HepG2 (cell line): ENCODE results near the gene P2RX1. TPM values are rescaled to one million over a fixed set of nuclear protein-coding genes. Genes with fewer than 3 reads are reported as not detected.
A peak's percentile ranks its signal among the peaks of the same experiment; 100 is the strongest.

Experiments used
- ATAC-seq: fragments of 200-7000 bp; cut with Tn5 transposase; 3 replicates; pipeline ENCODE4 v1.9.1; 2020; ENCODE audit warnings: mild to moderate bottlenecking, moderate library complexity
- BruUV-seq: library from RNA; stranded (reverse); fragments of 400-500 nt; replicated peaks from 2 replicates; lab custom pipeline; 2021; lab: Mats Ljungman, UMichigan
- CTCF ChIA-PET: fragments of 300-600 bp; formaldehyde crosslinking; extraction: SDS; loops from one replicate; lab custom pipeline; 2021; ENCODE audit warnings: low total read pairs, inconsistent platforms, low intra/inter-chr PET ratio; lab: Yijun Ruan, JAX
- POLR2A ChIA-PET: fragments of 350-600 bp; sonication (Branson Sonifier 250); formaldehyde crosslinking; loops from one replicate; lab custom pipeline; 2020; ENCODE audit warnings: antibody characterized with exemption, inconsistent platforms; lab: Yijun Ruan, JAX
- DNase-seq: peaks from one replicate; pipeline ENCODE4 v3.0.0-alpha.2; 2015; ENCODE audit warnings: low spot score
- FAIRE-seq: peaks from 3 replicates; lab custom pipeline; 2011; peaks lifted over from hg19 to GRCh38; lab: Jason Lieb, UNC
- H2AFZ ChIP-seq: one replicate; pipeline ENCODE4 v1.6.1; 2011; ENCODE audit warnings: low read length, inconsistent platforms
- H3K27ac ChIP-seq: fragments of 300-600 bp; 3 replicates; pipeline ENCODE4 v1.8.0; 2011; ENCODE audit warnings: mixed run types, mild to moderate bottlenecking, mixed read lengths, low read length, inconsistent platforms; ENCODE audit not compliant: insufficient read depth; ENCODE audit errors: extremely low read length
- H3K27me3 ChIP-seq, 2 experiments: fragments of 200-600 bp in 1 of 2; 2 replicates in 1 of 2; 3 replicates in 1 of 2; pipeline versions ENCODE4 v1.6.0 to v1.8.0; 2011; ENCODE audit warnings: low read length in 2 of 2, mild to moderate bottlenecking in 2 of 2, moderate library complexity in 2 of 2, inconsistent platforms in 1 of 2; ENCODE audit not compliant: insufficient read depth in 2 of 2, control insufficient read depth in 1 of 2
- H3K36me3 ChIP-seq, 2 experiments: fragments of 200-600 bp in 1 of 2; replicated peaks in 1 of 2; 2 replicates in 1 of 2; 3 replicates in 1 of 2; pipeline versions ENCODE4 v1.5.1 to v1.8.0; 2011; ENCODE audit warnings: low read length in 2 of 2, inconsistent platforms in 1 of 2; ENCODE audit not compliant: insufficient read depth in 2 of 2, control insufficient read depth in 1 of 2
- H3K4me1 ChIP-seq: 2 replicates; pipeline ENCODE4 v1.5.1; 2012; ENCODE audit warnings: low read length, inconsistent platforms; ENCODE audit not compliant: insufficient read depth
- H3K4me2 ChIP-seq: 2 replicates; pipeline ENCODE4 v1.6.0; 2011; ENCODE audit warnings: low read depth, low read length, inconsistent platforms
- H3K4me3 ChIP-seq, 3 experiments: fragments of 200-600 bp in 1 of 3; sonication (generic), shearing (Covaris generic) in 1 of 3; replicated peaks in 1 of 3; 2 replicates each; pipeline ENCODE4 v1.5.1; 2011 to 2016; ENCODE audit warnings: low read length in 3 of 3, inconsistent platforms in 2 of 3, low read depth in 2 of 3, mild to moderate bottlenecking in 2 of 3, control low read depth in 1 of 3, mixed read lengths in 1 of 3; ENCODE audit not compliant: insufficient read depth in 1 of 3
- H3K79me2 ChIP-seq: one replicate; pipeline ENCODE4 v1.6.1; 2011; ENCODE audit warnings: low read length, inconsistent platforms; ENCODE audit not compliant: insufficient read depth
- H3K9ac ChIP-seq: 2 replicates; pipeline ENCODE4 v1.6.0; 2011; ENCODE audit warnings: mild to moderate bottlenecking, low read depth, low read length, inconsistent platforms; ENCODE audit not compliant: insufficient read depth
- H3K9me3 ChIP-seq: 2 replicates; pipeline ENCODE4 v1.5.1; 2012; ENCODE audit warnings: mild to moderate bottlenecking, low read length
- H4K20me1 ChIP-seq: 2 replicates; pipeline ENCODE4 v1.6.0; 2011; ENCODE audit warnings: inconsistent platforms, mild to moderate bottlenecking, low read length, moderate library complexity; ENCODE audit not compliant: insufficient read depth
- AFF4 ChIP-seq: sonication (generic); formaldehyde crosslinking; IDR thresholded peaks from 2 replicates; pipeline ENCODE4 v1.4.0; 2020; ENCODE audit warnings: missing genetic modification reagents
- BHLHE40 ChIP-seq: IDR thresholded peaks from 2 replicates; pipeline ENCODE4 v1.6.1; 2011; ENCODE audit warnings: low read length, improper control_type of control experiment
- DDIT3 ChIP-seq: sonication (generic); formaldehyde crosslinking; IDR thresholded peaks from 2 replicates; pipeline ENCODE4 v1.4.0; 2020; ENCODE audit warnings: mild to moderate bottlenecking, missing genetic modification reagents
- DR1 ChIP-seq: sonication (generic); formaldehyde crosslinking; IDR thresholded peaks from 2 replicates; pipeline ENCODE4 v1.8.0; 2021; ENCODE audit warnings: mild to moderate bottlenecking, missing genetic modification reagents, inconsistent platforms
- GATA4 ChIP-seq: sonication (generic); IDR thresholded peaks from 2 replicates; pipeline ENCODE4 v1.6.1; 2016; ENCODE audit warnings: antibody characterized with exemption, low read depth, borderline replicate concordance
- NONO ChIP-seq, 2 experiments: fragments of 450-650 bp in 1 of 2; sonication (generic) in 1 of 2; formaldehyde crosslinking in 1 of 2; IDR thresholded peaks in 1 of 2; conservative IDR thresholded peaks in 1 of 2; 2 replicates each; pipeline versions ENCODE4 v1.6.1 to v1.8.0; 2017 to 2022; ENCODE audit warnings: mild to moderate bottlenecking in 1 of 2, missing genetic modification reagents in 1 of 2, moderate library complexity in 1 of 2
- PLRG1 ChIP-seq: fragments of 450-650 bp; conservative IDR thresholded peaks from 2 replicates; pipeline ENCODE4 v1.6.1; 2016
- YEATS2 ChIP-seq: sonication (generic); formaldehyde crosslinking; IDR thresholded peaks from 2 replicates; pipeline ENCODE4 v1.4.0; 2020; ENCODE audit warnings: missing genetic modification reagents, borderline replicate concordance
- ZBTB3 ChIP-seq: sonication (generic); formaldehyde crosslinking; IDR thresholded peaks from 2 replicates; pipeline ENCODE4 v1.4.0; 2020; ENCODE audit warnings: low read depth, mild to moderate bottlenecking, moderate library complexity, missing genetic modification reagents, borderline replicate concordance
- ZC3H4 ChIP-seq: sonication (generic); formaldehyde crosslinking; IDR thresholded peaks from 2 replicates; pipeline ENCODE4 v1.4.0; 2020; ENCODE audit warnings: missing genetic modification reagents, borderline replicate concordance
- ZNF136 ChIP-seq: sonication (generic); formaldehyde crosslinking; IDR thresholded peaks from 2 replicates; pipeline ENCODE4 v1.8.1; 2022; ENCODE audit warnings: low read depth, mild to moderate bottlenecking, moderate library complexity, missing genetic modification reagents
- ZNF232 ChIP-seq: sonication (generic); formaldehyde crosslinking; IDR thresholded peaks from 2 replicates; pipeline ENCODE4 v1.4.0; 2020; ENCODE audit warnings: missing genetic modification reagents, borderline replicate concordance
- ZNF362 ChIP-seq: sonication (generic); formaldehyde crosslinking; IDR thresholded peaks from 2 replicates; pipeline ENCODE4 v1.4.0; 2020; ENCODE audit warnings: missing genetic modification reagents, mild to moderate bottlenecking, borderline replicate concordance
- ZNF510 ChIP-seq: sonication (generic); formaldehyde crosslinking; IDR thresholded peaks from 2 replicates; pipeline ENCODE4 v1.4.0; 2020; ENCODE audit warnings: low read depth, mild to moderate bottlenecking, missing genetic modification reagents
- ZNF670 ChIP-seq: sonication (generic); formaldehyde crosslinking; IDR thresholded peaks from 2 replicates; pipeline ENCODE4 v1.8.0; 2022; ENCODE audit warnings: mild to moderate bottlenecking, missing genetic modification reagents, borderline replicate concordance
- WGBS: methylation state at CpG from one replicate; pipeline ENCODE4 v1.1.6; 2017; ENCODE audit warnings: low lambda C conversion rate; 5-methylcytosine and 5-hydroxymethylcytosine counted together
- in situ Hi-C: cut with HindIII; loops from 2 replicates; pipeline ENCODE4 v1.10.0; 2017; ENCODE audit warnings: low pct_unique_long_range_greater_than_20kb; ENCODE audit not compliant: extremely low pct_ligation_motif_present
- intact Hi-C: fragments of 100-400 bp; cut with micrococcal nuclease; formaldehyde crosslinking; loops from one replicate; pipeline ENCODE4 v1.10.0; 2022; ENCODE audit not compliant: unreplicated experiment
- polyA plus RNA-seq, 8 experiments: library from polyadenylated mRNA; depleted of rRNA in 3 of 8; stranded (reverse) in 7 of 8; unstranded in 1 of 8; fragments of >200 nt; fragmentation: Illumina TruSeq in 4 of 8; extraction: Trizol in 4 of 8; gene quantifications; 2 replicates each; pipeline versions ENCODE4 v1.2.1 to v1.2.3, GENCODE V29; 2011 to 2016; ENCODE audit warnings: low read depth in 4 of 8, missing spikeins in 1 of 8, mixed read lengths in 1 of 8; ENCODE audit not compliant: insufficient read depth in 1 of 8
- total RNA-seq, 5 experiments: library from RNA; depleted of rRNA; stranded (reverse); fragments of >200 nt; fragmentation: Illumina TruSeq; extraction: Trizol; gene quantifications; 2 replicates each; pipeline ENCODE4 v1.2.3, GENCODE V29; 2016; ENCODE audit warnings: low read depth in 1 of 5

The P2RX1 gene
- total and polyA plus RNA-seq, 2 of the 13 experiments (the other 11 are each of a cell fraction or from before 2014, with no cell fraction given) = 0.04 to 0.50 TPM

GRCh38 chr17:3891626-3892094, 24.6 kb downstream of the P2RX1 start:
- in situ Hi-C loops = no loop called here

GRCh38 chr17:3890878-3891219, 25.4 kb downstream of the P2RX1 start:
- no peak overlapping the region for H2AFZ ChIP-seq
- H3K9me3 ChIP-seq = no peaks in the 10 kb centered on the region
- no peaks in the 10 kb centered on the region; a peak in 1 of 5 replicates for H3K27me3 ChIP-seq
- ATAC-seq (no peak), DNase-seq (no peak), FAIRE-seq (no peak)
- no peak overlapping the region for H3K4me2 ChIP-seq
- ChIA-PET POLR2A (interaction anchor here (1.7 kb wide), 1 partner anchor 46 kb away, joined by 3 read pairs; no protein-coding TSS in a partner anchor), CTCF (no interaction called here)
- in situ Hi-C loops = no loop called here
- H3K9ac ChIP-seq = no peak overlapping the region
- BruUV-seq = no TSS peak
- no peak for TF ChIP-seq DR1 (CRISPR knock-in tag)
- TF ChIP-seq ZNF670 (CRISPR knock-in tag) = no peak
- no peak for TF ChIP-seq ZNF136 (CRISPR knock-in tag)
- no peak for TF ChIP-seq YEATS2 (CRISPR knock-in tag)
- no peak for TF ChIP-seq NONO (IDR thresholded peaks at IDR 0.05)
- TF ChIP-seq NONO (CRISPR knock-in tag; conservative IDR thresholded peaks at IDR 0.05) = no peak
- no peak for TF ChIP-seq AFF4 (CRISPR knock-in tag)
- no peak for TF ChIP-seq ZNF232
- TF ChIP-seq DDIT3 (CRISPR knock-in tag) = no peak
- no peaks in the 10 kb centered on the region for H4K20me1 ChIP-seq
- H3K27ac ChIP-seq = no peak overlapping the region
- H3K4me3 ChIP-seq = no peak overlapping the region
- no peaks in the 10 kb centered on the region for H3K36me3 ChIP-seq
- intact Hi-C loops = no loop called here
- no peaks in the 10 kb centered on the region for H3K79me2 ChIP-seq
- WGBS = 46% methylated on average over 4 of the region's 4 CpGs
- H3K4me1 ChIP-seq = peaks cover 25% of the 10 kb centered on the region

More at GRCh38 chr17:3891626-3892094, 24.6 kb downstream of the P2RX1 start:
- H3K4me2 ChIP-seq = peak overlapping the region; percentile 90
- H3K79me2 ChIP-seq = no peaks in the 10 kb centered on the region
- no peak overlapping the region for H3K27ac ChIP-seq
- H3K9ac ChIP-seq = peak overlapping the region; percentile 39; the same call in 1 of the 2 replicates
- no TSS peak for BruUV-seq
- FAIRE-seq = no peak
- peaks cover 0 to 7% of the 10 kb centered on the region in 2 experiments; a peak in 1 of 5 replicates for H3K27me3 ChIP-seq
- intact Hi-C loops = no loop called here
- H2AFZ ChIP-seq = no peak overlapping the region
- H3K9me3 ChIP-seq = no peaks in the 10 kb centered on the region
- ChIA-PET POLR2A (interaction anchor here (1.7 kb wide), 1 partner anchor 46 kb away, joined by 3 read pairs; no protein-coding TSS in a partner anchor), CTCF (no interaction called here)
- peaks cover 30% of the 10 kb centered on the region for H3K4me1 ChIP-seq
- H3K4me3 ChIP-seq = peak overlapping the region; percentile 51 to 77 (median 70); a peak in 5 of 6 replicates
- no peak for DNase-seq
- WGBS = 40% methylated on average over 9 of the region's 12 CpGs
- H3K36me3 ChIP-seq = no peaks in the 10 kb centered on the region
- ATAC-seq = no peak
- no peaks in the 10 kb centered on the region for H4K20me1 ChIP-seq
- 0 out of 2 replicates have a peak, but pooled peaks have one; percentile 24 for TF ChIP-seq ZNF510 (CRISPR knock-in tag)
- TF ChIP-seq ZC3H4 (CRISPR knock-in tag) = no peak
- no peak for TF ChIP-seq ZNF362 (CRISPR knock-in tag)
- no peak for TF ChIP-seq PLRG1
- no peak for TF ChIP-seq GATA4
- TF ChIP-seq BHLHE40 = no peak
- TF ChIP-seq ZBTB3 (CRISPR knock-in tag) = no peak
